K562 (cell line): ENCODE results near the gene IFITM2. TPM values are rescaled to one million over a fixed set of nuclear protein-coding genes. Genes with fewer than 3 reads are reported as not detected.

Experiments
- ATAC-seq: fragments of 200-7000 bp; cut with Tn5 transposase; 3 replicates; pipeline ENCODE4 v1.9.1; 2020; ENCODE audit warnings: moderate library complexity
- BruUV-seq: library from RNA; stranded (reverse); fragments of 400-500 nt; replicated peaks from 2 replicates; lab custom pipeline; 2021; lab: Mats Ljungman, UMichigan
- CTCF ChIA-PET: fragments of 300-600 bp; formaldehyde crosslinking; extraction: SDS; loops from one replicate; lab custom pipeline; 2021; ENCODE audit warnings: low intra/inter-chr PET ratio; lab: Yijun Ruan, JAX
- POLR2A ChIA-PET: fragments of 300-600, 350-650 bp; sonication (Branson Sonifier 250); formaldehyde crosslinking; extraction: SDS; loops from one replicate; lab custom pipeline; 2021; ENCODE audit warnings: antibody characterized with exemption, inconsistent platforms; lab: Yijun Ruan, JAX
- DNase-seq, 4 experiments: peaks; one replicate each; pipeline versions ENCODE4 v3.0.0 to v3.0.0-alpha.2; 2011 to 2018; ENCODE audit warnings: low spot score in 3 of 4, mixed read lengths in 3 of 4; ENCODE audit errors: extremely low read depth in 1 of 4
- FAIRE-seq: peaks from 2 replicates; lab custom pipeline; 2011; peaks lifted over from hg19 to GRCh38; lab: Jason Lieb, UNC
- H2AFZ ChIP-seq: 2 replicates; pipeline ENCODE4 v1.6.0; 2011; ENCODE audit warnings: low read depth, low read length, control low read depth, inconsistent platforms
- H3K27ac ChIP-seq: fragments of 200-600 bp; 3 replicates; pipeline ENCODE4 v1.8.0; 2011; ENCODE audit warnings: low read depth, mild to moderate bottlenecking, control low read depth, inconsistent platforms, low read length, moderate library complexity, mixed read lengths; ENCODE audit errors: extremely low read depth
- H3K27me3 ChIP-seq, 2 experiments: fragments of 300-600 bp in 1 of 2; 2 replicates in 1 of 2; 3 replicates in 1 of 2; pipeline versions ENCODE4 v1.6.0 to v1.8.0; 2011; ENCODE audit warnings: inconsistent platforms in 2 of 2, low read length in 2 of 2, mild to moderate bottlenecking in 1 of 2, mixed read lengths in 1 of 2, moderate library complexity in 1 of 2; ENCODE audit not compliant: control insufficient read depth in 2 of 2, insufficient read depth in 2 of 2
- H3K36me3 ChIP-seq: fragments of 300-600 bp; 3 replicates; pipeline ENCODE4 v1.8.0; 2011; ENCODE audit warnings: mild to moderate bottlenecking, low read length, inconsistent platforms; ENCODE audit not compliant: control insufficient read depth, insufficient read depth
- H3K4me1 ChIP-seq, 2 experiments: fragments of 200-600 bp in 1 of 2; replicated peaks in 1 of 2; 2 replicates in 1 of 2; 3 replicates in 1 of 2; pipeline versions ENCODE4 v1.5.1 to v1.8.0; 2011; ENCODE audit warnings: inconsistent platforms in 2 of 2, low read length in 2 of 2, mild to moderate bottlenecking in 1 of 2, mixed read lengths in 1 of 2, moderate library complexity in 1 of 2; ENCODE audit not compliant: control insufficient read depth in 2 of 2, insufficient read depth in 2 of 2
- H3K4me2 ChIP-seq: 2 replicates; pipeline ENCODE4 v1.6.1; 2011; ENCODE audit warnings: low read length, control low read depth, inconsistent platforms, mixed read lengths; ENCODE audit not compliant: insufficient read depth
- H3K4me3 ChIP-seq: fragments of 200-600 bp; sonication (generic), shearing (Covaris generic); 2 replicates; pipeline ENCODE4 v1.5.1; 2016; ENCODE audit warnings: control low read depth, inconsistent platforms
- H3K79me2 ChIP-seq: fragments of 200-600 bp; 3 replicates; pipeline ENCODE4 v1.8.0; 2011; ENCODE audit warnings: low read length, inconsistent platforms; ENCODE audit not compliant: control insufficient read depth, insufficient read depth
- H3K9ac ChIP-seq, 2 experiments: 2 replicates each; pipeline versions ENCODE4 v1.6.0 to v1.6.1; 2011; ENCODE audit warnings: low read depth in 2 of 2, low read length in 2 of 2, control low read depth in 1 of 2, inconsistent platforms in 1 of 2, mild to moderate bottlenecking in 1 of 2, mixed read lengths in 1 of 2; ENCODE audit not compliant: insufficient read depth in 1 of 2
- H3K9me1 ChIP-seq: one replicate; pipeline ENCODE4 v1.6.0; 2011; ENCODE audit warnings: inconsistent platforms, mild to moderate bottlenecking, low read length, moderate library complexity; ENCODE audit not compliant: control insufficient read depth, insufficient read depth
- H3K9me3 ChIP-seq: replicated peaks from 2 replicates; pipeline ENCODE4 v1.5.1; 2011; ENCODE audit warnings: low read depth, low read length, inconsistent platforms; ENCODE audit not compliant: control insufficient read depth, insufficient read depth
- H4K20me1 ChIP-seq: replicated peaks from 2 replicates; pipeline ENCODE4 v1.6.1; 2011; ENCODE audit warnings: low read length, inconsistent platforms, mixed read lengths; ENCODE audit not compliant: control insufficient read depth, insufficient read depth
- ERF ChIP-seq: fragments of 450-650 bp; formaldehyde crosslinking; IDR thresholded peaks from 2 replicates; pipeline ENCODE4 v1.4.0; 2020; ENCODE audit warnings: mild to moderate bottlenecking, mixed read lengths
- EWSR1 ChIP-seq: fragments of 450-650 bp; IDR thresholded peaks from 2 replicates; pipeline ENCODE4 v1.6.1; 2018; ENCODE audit warnings: borderline replicate concordance, mild to moderate bottlenecking, low read depth, moderate library complexity; ENCODE audit not compliant: partially characterized antibody
- LEF1 ChIP-seq: fragments of 450-650 bp; IDR thresholded peaks from 2 replicates; pipeline ENCODE4 v1.6.1; 2016; ENCODE audit warnings: mild to moderate bottlenecking
- PRDM10 ChIP-seq: fragments of 450-650 bp; IDR thresholded peaks from 2 replicates; pipeline ENCODE4 v1.6.1; 2018; ENCODE audit not compliant: partially characterized antibody
- WGBS: fragments of 100-300 bp; shearing (Covaris generic); methylation state at CpG from one replicate; pipeline ENCODE4 v1.1.6; 2016; ENCODE audit warnings: low coverage, mixed read lengths; ENCODE audit not compliant: insufficient coverage; ENCODE audit errors: missing lambda C conversion rate; 5-methylcytosine and 5-hydroxymethylcytosine counted together
- in situ Hi-C: fragments of 300-500 bp; cut with MboI; formaldehyde crosslinking; loops from 4 replicates; pipeline ENCODE4 v1.15.0; 2018; ENCODE audit warnings: inconsistent platforms, mixed read lengths
- intact Hi-C: fragments of 100-400 bp; cut with micrococcal nuclease; formaldehyde crosslinking; loops from 2 replicates; pipeline ENCODE4 v1.14.2; 2022
- polyA plus RNA-seq, 8 experiments: library from polyadenylated mRNA; depleted of rRNA in 4 of 8; stranded (reverse) in 5 of 8; unstranded in 3 of 8; fragments of >200 nt; fragmentation: Nextera tagmentation in 2 of 8; fragmentation: Illumina TruSeq in 1 of 8; extraction: Ambion mirVana in 2 of 8; extraction: Trizol in 1 of 8; gene quantifications; 2 replicates each; pipeline versions ENCODE4 v1.2.1 to v1.2.3, GENCODE V29; 2011 to 2014; ENCODE audit warnings: inconsistent platforms in 1 of 8, missing spikeins in 1 of 8
- total RNA-seq, 7 experiments: library from RNA; depleted of rRNA in 6 of 7; stranded (reverse); fragments of >200 nt in 6 of 7; fragmentation: Illumina TruSeq in 2 of 7; extraction: Trizol in 2 of 7; gene quantifications; 2 replicates each; pipeline versions ENCODE4 v1.2.1 to v1.2.3, GENCODE V29; 2011 to 2021; ENCODE audit warnings: low replicate concordance in 1 of 7

IFITM2 gene
- total and polyA plus RNA-seq, 9 of the 15 experiments (the other 6 are each of a cell fraction or from before 2014, with no cell fraction given), result 52.8 to 4,872 (median 356) TPM

DNA sequence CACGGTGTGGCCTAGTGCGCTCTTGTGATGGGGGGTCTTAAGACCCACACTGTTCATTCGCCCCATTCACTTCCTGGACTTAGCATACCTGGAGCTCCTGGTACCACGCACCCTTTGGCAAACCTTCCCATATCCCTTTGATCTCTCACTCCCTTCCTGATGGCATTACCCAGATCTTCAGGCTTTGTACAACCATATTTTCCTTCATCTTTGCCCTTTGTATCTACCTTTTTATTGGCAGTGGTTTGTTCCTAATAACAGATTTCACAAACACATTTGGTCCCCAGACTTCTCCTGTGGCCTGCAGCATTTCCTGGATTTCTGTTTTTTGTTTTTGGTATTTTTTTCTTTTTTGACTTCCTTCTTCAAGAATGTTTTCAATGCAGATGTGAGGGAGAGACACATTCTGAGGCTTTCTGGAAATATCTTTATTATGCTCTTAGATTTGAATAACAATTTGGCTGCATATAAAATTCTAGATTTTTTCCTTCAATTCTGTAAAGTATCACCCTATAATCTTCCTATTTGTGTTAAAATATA, 29.1 kb downstream of the IFITM2 start:
- Histone ChIP-seq H3K4me3 (no peak overlapping the region), H3K27ac (peak overlapping the region; percentile 75; the same call in 2 of the 3 replicates), H3K4me2 (peak overlapping the region; percentile 56; the same call in 1 of the 2 replicates), H2AFZ (peak overlapping the region; percentile 98), H3K4me1 (peaks cover 24 to 36% of the 10 kb centered on the region in 2 experiments), H4K20me1 (no peaks in the 10 kb centered on the region), H3K27me3 (no peaks in the 10 kb centered on the region), H3K9me1 (no peaks in the 10 kb centered on the region), H3K79me2 (no peaks in the 10 kb centered on the region), H3K36me3 (no peaks in the 10 kb centered on the region), H3K9me3 (peaks cover 6% of the 10 kb centered on the region; the same call in 1 of the 2 replicates), H3K9ac (peak overlapping the region; percentile 22 to 38; a peak in 2 of 4 replicates)
- TF ChIP-seq LEF1, result 0 out of 2 replicates have a peak, but pooled peaks have one; percentile 44
- peak; percentile 68 for TF ChIP-seq PRDM10
- no peak for TF ChIP-seq EWSR1
- TF ChIP-seq ERF (CRISPR knock-in tag), result no peak
- BruUV-seq, result no TSS peak
- ChIA-PET CTCF (no interaction called here), POLR2A (interaction anchor here (1.4 kb wide), 1 partner anchor 9 kb away, joined by 11 read pairs; no protein-coding TSS in a partner anchor)
- in situ Hi-C loops (no loop called here), intact Hi-C loops (no loop called here)
- WGBS, result 61% methylated on average over 4 of the region's 4 CpGs
- FAIRE-seq, result no peak
- peak; percentile 6; the same call in 1 of the 3 replicates for ATAC-seq
- DNase-seq, result peak in 1 of 4 experiments; percentile 3
